Frontal cortex (tissue), 4 donors: ENCODE results near the gene CACNA1B. TPM values are rescaled to one million over a fixed set of nuclear protein-coding genes. Genes with fewer than 3 reads are reported as not detected.

Source experiments
- DNase-seq, 2 donors: peaks; one replicate each; pipeline ENCODE4 v3.0.0; 2012; ENCODE audit warnings: low spot score in 2 of 2
- FAIRE-seq: peaks from 2 replicates; lab custom pipeline; 2012; peaks lifted over from hg19 to GRCh38; lab: Jason Lieb, UNC
- total RNA-seq: library from RNA; depleted of rRNA; stranded (reverse); fragments of >200 nt; gene quantifications from one replicate; pipeline ENCODE4 v1.2.3, GENCODE V29; 2014
- donor health status: control.
- donor health status: control.
- donor health status: control.

The CACNA1B gene
- total RNA-seq, 1 donor from 2014 or later: 31.4 TPM

- FAIRE-seq: no peak
- no peak for DNase-seq
Observed at GRCh38 chr9:138021251-138022056, 143.9 kb downstream of the CACNA1B start.

- DNase-seq (no peak), FAIRE-seq (no peak)
Observed at GRCh38 chr9:138022121-138022741, 144.6 kb downstream of the CACNA1B start.

GRCh38 chr9:138022756-138023393, 145.3 kb downstream of the CACNA1B start:
- FAIRE-seq (no peak), DNase-seq (no peak)

- DNase-seq: no peak
- FAIRE-seq: no peak
Observed at GRCh38 chr9:138023394-138024124, 146.0 kb downstream of the CACNA1B start.

- FAIRE-seq: no peak
- no peak for DNase-seq
Observed at GRCh38 chr9:138024131-138024530, 146.5 kb downstream of the CACNA1B start.

- DNase-seq (no peak), FAIRE-seq (no peak)
Observed at GRCh38 chr9:138024831-138025291, 147.3 kb downstream of the CACNA1B start.

- no peak for DNase-seq
Observed at GRCh38 chr9:138025417-138025816, 147.8 kb downstream of the CACNA1B start.

GRCh38 chr9:138025908-138026307, 148.3 kb downstream of the CACNA1B start:
- DNase-seq: no peak

More at GRCh38 chr9:138025417-138025816, 147.8 kb downstream of the CACNA1B start:
- no peak for FAIRE-seq

GRCh38 chr9:138028596-138028995, 151.0 kb downstream of the CACNA1B start:
- FAIRE-seq (no peak), DNase-seq (no peak)

More at GRCh38 chr9:138025908-138026307, 148.3 kb downstream of the CACNA1B start:
- FAIRE-seq: no peak

GRCh38 chr9:138031186-138031585, 153.6 kb downstream of the CACNA1B start:
- DNase-seq: no peak
- FAIRE-seq: no peak

GRCh38 chr9:138033950-138034349, 156.4 kb downstream of the CACNA1B start:
- DNase-seq: no peak
- FAIRE-seq: no peak

- no peak for FAIRE-seq
- DNase-seq: no peak
Observed at GRCh38 chr9:138037140-138037539, 159.6 kb downstream of the CACNA1B start.

- no peak for FAIRE-seq
- no peak for DNase-seq
Observed at GRCh38 chr9:138038244-138038671, 160.7 kb downstream of the CACNA1B start.

GRCh38 chr9:138040446-138041430, 163.2 kb downstream of the CACNA1B start:
- DNase-seq (no peak), FAIRE-seq (no peak)

GRCh38 chr9:138042146-138042545, 164.6 kb downstream of the CACNA1B start:
- FAIRE-seq: no peak
- no peak for DNase-seq

- DNase-seq (no peak), FAIRE-seq (no peak)
Observed at GRCh38 chr9:138042640-138043039, 165.1 kb downstream of the CACNA1B start.

- DNase-seq (no peak), FAIRE-seq (no peak)
Observed at GRCh38 chr9:138043061-138043410, 165.5 kb downstream of the CACNA1B start.

- FAIRE-seq: no peak
- no peak for DNase-seq
Observed at GRCh38 chr9:138043411-138044345, 166.1 kb downstream of the CACNA1B start.
